ENCODE measurements around the gene PRR15L.

Gene PRR15L

GRCh38 chr17:47967607-47968252 is 10.0 kb upstream of the PRR15L start:
- no peak for DNase-seq (ENCODE audit: low spot score)
- H3K23ac ChIP-seq (ENCODE audit: low read depth, low read length, poor library complexity) = no peak overlapping the region
- H3K4me3 ChIP-seq (ENCODE audit: low read length in 2 of 2) = no peak overlapping the region
- H2BK120ac ChIP-seq (ENCODE audit: low read depth, low read length) = no peak overlapping the region
- no peak overlapping the region for H2AFZ ChIP-seq (ENCODE audit: low read length)
- no peak overlapping the region for H3K18ac ChIP-seq (ENCODE audit: low read length)
- H3K4me2 ChIP-seq (ENCODE audit: insufficient read depth, low read length, poor library complexity, severe bottlenecking) = no peak overlapping the region
- H2BK5ac ChIP-seq (ENCODE audit: low read length) = no peak overlapping the region
- peaks cover 0 to 5% of the 10 kb centered on the region in 2 donors for H3K36me3 ChIP-seq (replicated peaks in 1 of 2; ENCODE audit: control insufficient read depth in 2 of 2, insufficient read depth in 2 of 2, low read length in 2 of 2)
- H4K8ac ChIP-seq (ENCODE audit: low read depth, low read length) = no peak overlapping the region
- H3K4ac ChIP-seq (ENCODE audit: low read length) = no peak overlapping the region
- no peak overlapping the region for H3K9ac ChIP-seq (ENCODE audit: low read depth, low read length, poor library complexity)
- no peak overlapping the region for H2AK5ac ChIP-seq (ENCODE audit: low read depth, low read length)
- no peak overlapping the region for H3K27ac ChIP-seq (replicated peaks; ENCODE audit: low read length)
- peaks cover 0 to 3% (median 0%) of the 10 kb centered on the region in 3 experiments for H3K27me3 ChIP-seq (ENCODE audit: control insufficient read depth in 3 of 3, insufficient read depth in 3 of 3, low read depth in 1 of 3, low read length in 3 of 3)
- no CpG with 5 or more reads among the region's 5 CpGs for WGBS, 2 donors (ENCODE audit: extremely low coverage in 2 of 2, insufficient read length in 2 of 2, insufficient replicate concordance in 1 of 2)
- H3K79me1 ChIP-seq (ENCODE audit: low read depth, low read length) = no peaks in the 10 kb centered on the region
- H3K14ac ChIP-seq (ENCODE audit: low read length) = no peak overlapping the region
- no peak overlapping the region for H2BK12ac ChIP-seq (ENCODE audit: low read length)
- H3K9me3 ChIP-seq (replicated peaks in 1 of 2; ENCODE audit: control insufficient read depth in 2 of 2, insufficient read depth in 1 of 2, low read depth in 1 of 2, low read length in 2 of 2) = no peaks in the 10 kb centered on the region
- H4K91ac ChIP-seq (ENCODE audit: low read depth, low read length, poor library complexity) = no peak overlapping the region
- no peak overlapping the region for H2BK15ac ChIP-seq (ENCODE audit: low read length)
- peaks cover 3 to 14% of the 10 kb centered on the region in 2 donors for H3K4me1 ChIP-seq (ENCODE audit: control insufficient read depth in 2 of 2, insufficient read depth in 1 of 2, low read depth in 1 of 2, low read length in 2 of 2)

DNA sequence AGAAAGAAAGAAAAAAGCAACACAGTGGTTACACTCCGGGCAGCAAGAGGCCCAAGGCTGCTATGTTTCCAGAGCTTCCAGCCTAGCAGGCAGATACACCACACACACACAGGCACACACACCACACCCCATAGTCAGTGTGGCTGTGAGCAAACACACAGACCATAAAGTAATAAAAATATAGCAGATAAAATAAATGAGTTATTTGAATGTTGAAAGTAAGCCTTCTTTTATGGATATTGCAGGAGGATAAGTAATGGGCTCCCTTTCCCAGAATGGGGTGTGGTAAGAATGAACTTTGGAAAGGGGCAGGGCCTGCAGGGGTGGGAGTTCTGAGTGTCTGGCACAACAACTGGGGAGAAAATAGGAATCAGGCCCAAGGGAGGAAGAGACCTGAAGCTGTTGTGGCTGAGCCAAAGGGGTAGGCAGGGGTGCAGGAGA is 8.4 kb upstream of the PRR15L start:
- Histone ChIP-seq H4K91ac (ENCODE audit: low read depth, low read length, poor library complexity) (no peak overlapping the region), H4K8ac (ENCODE audit: low read depth, low read length) (no peak overlapping the region), H2AK5ac (ENCODE audit: low read depth, low read length) (no peak overlapping the region), H3K27ac (replicated peaks; ENCODE audit: low read length) (no peak overlapping the region), H2BK12ac (ENCODE audit: low read length) (no peak overlapping the region), H3K9me3 (replicated peaks in 1 of 2; ENCODE audit: control insufficient read depth in 2 of 2, insufficient read depth in 1 of 2, low read depth in 1 of 2, low read length in 2 of 2) (no peaks in the 10 kb centered on the region), H3K79me1 (ENCODE audit: low read depth, low read length) (no peaks in the 10 kb centered on the region), H3K27me3 (ENCODE audit: control insufficient read depth in 3 of 3, insufficient read depth in 3 of 3, low read depth in 1 of 3, low read length in 3 of 3) (peaks cover 0 to 4% (median 0%) of the 10 kb centered on the region in 3 experiments), H3K23ac (ENCODE audit: low read depth, low read length, poor library complexity) (no peak overlapping the region), H3K4me2 (ENCODE audit: insufficient read depth, low read length, poor library complexity, severe bottlenecking) (no peak overlapping the region), H2BK15ac (ENCODE audit: low read length) (no peak overlapping the region), H3K9ac (ENCODE audit: low read depth, low read length, poor library complexity) (no peak overlapping the region), H3K4me3 (ENCODE audit: low read length in 2 of 2) (no peak overlapping the region), H2BK120ac (ENCODE audit: low read depth, low read length) (no peak overlapping the region), H2BK5ac (ENCODE audit: low read length) (no peak overlapping the region), H3K36me3 (replicated peaks in 1 of 2; ENCODE audit: control insufficient read depth in 2 of 2, insufficient read depth in 2 of 2, low read length in 2 of 2) (no peaks in the 10 kb centered on the region), H3K18ac (ENCODE audit: low read length) (no peak overlapping the region), H3K4me1 (ENCODE audit: control insufficient read depth in 2 of 2, insufficient read depth in 1 of 2, low read depth in 1 of 2, low read length in 2 of 2) (peaks cover 3 to 8% of the 10 kb centered on the region in 2 donors), H2AFZ (ENCODE audit: low read length) (no peak overlapping the region), H3K14ac (ENCODE audit: low read length) (no peak overlapping the region), H3K4ac (ENCODE audit: low read length) (no peak overlapping the region)
- WGBS, 2 donors (ENCODE audit: extremely low coverage in 2 of 2, insufficient read length in 2 of 2, insufficient replicate concordance in 1 of 2) = no CpG with 5 or more reads among the region's 1 CpG
- no peak for DNase-seq (ENCODE audit: low spot score)

- no peak overlapping the region for H3K18ac ChIP-seq (ENCODE audit: low read length)
- DNase-seq (ENCODE audit: low spot score) = no peak
- H3K27ac ChIP-seq (replicated peaks; ENCODE audit: low read length) = no peak overlapping the region
- WGBS, 2 donors (ENCODE audit: extremely low coverage in 2 of 2, insufficient read length in 2 of 2, insufficient replicate concordance in 1 of 2) = no CpG with 5 or more reads among the region's 5 CpGs
- peaks cover 0 to under 1% of the 10 kb centered on the region in 2 donors for H3K4me1 ChIP-seq (ENCODE audit: control insufficient read depth in 2 of 2, insufficient read depth in 1 of 2, low read depth in 1 of 2, low read length in 2 of 2)
- H4K8ac ChIP-seq (ENCODE audit: low read depth, low read length) = no peak overlapping the region
- no peak overlapping the region for H2AFZ ChIP-seq (ENCODE audit: low read length)
- H2BK15ac ChIP-seq (ENCODE audit: low read length) = no peak overlapping the region
- no peaks in the 10 kb centered on the region for H3K36me3 ChIP-seq (replicated peaks in 1 of 2; ENCODE audit: control insufficient read depth in 2 of 2, insufficient read depth in 2 of 2, low read length in 2 of 2)
- H3K79me1 ChIP-seq (ENCODE audit: low read depth, low read length) = no peaks in the 10 kb centered on the region
- H2AK5ac ChIP-seq (ENCODE audit: low read depth, low read length) = no peak overlapping the region
- no peak overlapping the region for H3K9ac ChIP-seq (ENCODE audit: low read depth, low read length, poor library complexity)
- no peak overlapping the region for H3K4ac ChIP-seq (ENCODE audit: low read length)
- no peak overlapping the region for H2BK120ac ChIP-seq (ENCODE audit: low read depth, low read length)
- no peak overlapping the region for H4K91ac ChIP-seq (ENCODE audit: low read depth, low read length, poor library complexity)
- H3K9me3 ChIP-seq (replicated peaks in 1 of 2; ENCODE audit: control insufficient read depth in 2 of 2, insufficient read depth in 1 of 2, low read depth in 1 of 2, low read length in 2 of 2) = no peaks in the 10 kb centered on the region
- H2BK5ac ChIP-seq (ENCODE audit: low read length) = no peak overlapping the region
- peaks cover 0 to 15% (median 0%) of the 10 kb centered on the region in 3 experiments for H3K27me3 ChIP-seq (ENCODE audit: control insufficient read depth in 3 of 3, insufficient read depth in 3 of 3, low read depth in 1 of 3, low read length in 3 of 3)
- H2BK12ac ChIP-seq (ENCODE audit: low read length) = no peak overlapping the region
- no peak overlapping the region for H3K23ac ChIP-seq (ENCODE audit: low read depth, low read length, poor library complexity)
- no peak overlapping the region for H3K14ac ChIP-seq (ENCODE audit: low read length)
- no peak overlapping the region for H3K4me2 ChIP-seq (ENCODE audit: insufficient read depth, low read length, poor library complexity, severe bottlenecking)
- H3K4me3 ChIP-seq (ENCODE audit: low read length in 2 of 2) = no peak overlapping the region
Measured at GRCh38 chr17:47964856-47965255, 7.2 kb upstream of the PRR15L start.

DNA sequence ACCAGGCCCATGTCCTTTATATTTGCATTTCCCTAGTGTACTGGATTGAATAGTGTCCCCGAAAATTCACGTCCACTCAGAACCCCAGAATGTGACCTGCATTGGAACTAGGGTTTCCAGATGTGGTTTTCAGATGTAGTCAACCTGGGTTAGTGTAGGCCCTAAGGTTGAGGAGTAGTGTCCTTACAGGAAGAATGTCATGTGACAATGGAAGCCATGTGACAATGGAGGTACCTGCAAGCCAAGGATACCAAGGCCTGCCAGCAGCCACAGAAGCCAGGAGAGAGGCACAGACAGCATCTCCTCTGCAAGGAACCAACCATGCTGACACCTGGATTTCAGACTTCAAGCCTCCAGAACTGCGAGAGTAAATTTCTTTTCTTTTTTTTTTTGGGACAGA is 5.2 kb upstream of the PRR15L start:
- no CpG with 5 or more reads among the region's 3 CpGs for WGBS, 2 donors (ENCODE audit: extremely low coverage in 2 of 2, insufficient read length in 2 of 2, insufficient replicate concordance in 1 of 2)
- Histone ChIP-seq H2AFZ (ENCODE audit: low read length) (no peak overlapping the region), H4K91ac (ENCODE audit: low read depth, low read length, poor library complexity) (no peak overlapping the region)

More for the DNA sequence above, 5.2 kb upstream of the PRR15L start:
- H2BK120ac ChIP-seq (ENCODE audit: low read depth, low read length) = no peak overlapping the region
- no peak for DNase-seq (ENCODE audit: low spot score)
- no peak overlapping the region for H3K4me3 ChIP-seq (ENCODE audit: low read length in 2 of 2)
- no peaks in the 10 kb centered on the region for H3K9me3 ChIP-seq (replicated peaks in 1 of 2; ENCODE audit: control insufficient read depth in 2 of 2, insufficient read depth in 1 of 2, low read depth in 1 of 2, low read length in 2 of 2)
- no peak overlapping the region for H2BK5ac ChIP-seq (ENCODE audit: low read length)
- H2BK12ac ChIP-seq (ENCODE audit: low read length) = no peak overlapping the region
- no peaks in the 10 kb centered on the region for H3K36me3 ChIP-seq (replicated peaks in 1 of 2; ENCODE audit: control insufficient read depth in 2 of 2, insufficient read depth in 2 of 2, low read length in 2 of 2)
- H3K4me1 ChIP-seq (ENCODE audit: control insufficient read depth in 2 of 2, insufficient read depth in 1 of 2, low read depth in 1 of 2, low read length in 2 of 2) = peaks cover under 1 to 1% of the 10 kb centered on the region in 2 donors
- H3K79me1 ChIP-seq (ENCODE audit: low read depth, low read length) = no peaks in the 10 kb centered on the region
- H3K4me2 ChIP-seq (ENCODE audit: insufficient read depth, low read length, poor library complexity, severe bottlenecking) = no peak overlapping the region
- no peak overlapping the region for H2AK5ac ChIP-seq (ENCODE audit: low read depth, low read length)
- H3K9ac ChIP-seq (ENCODE audit: low read depth, low read length, poor library complexity) = no peak overlapping the region
- H3K4ac ChIP-seq (ENCODE audit: low read length) = no peak overlapping the region
- H3K27me3 ChIP-seq (ENCODE audit: control insufficient read depth in 3 of 3, insufficient read depth in 3 of 3, low read depth in 1 of 3, low read length in 3 of 3) = peaks cover 0 to 35% (median 0%) of the 10 kb centered on the region in 3 experiments
- no peak overlapping the region for H3K27ac ChIP-seq (replicated peaks; ENCODE audit: low read length)
- no peak overlapping the region for H2BK15ac ChIP-seq (ENCODE audit: low read length)
- no peak overlapping the region for H3K18ac ChIP-seq (ENCODE audit: low read length)
- H3K23ac ChIP-seq (ENCODE audit: low read depth, low read length, poor library complexity) = no peak overlapping the region
- H4K8ac ChIP-seq (ENCODE audit: low read depth, low read length) = no peak overlapping the region
- H3K14ac ChIP-seq (ENCODE audit: low read length) = no peak overlapping the region
